ENCODE data around the gene FFAR3.

GRCh38 chr19:35381318-35381717, 23.1 kb downstream of the FFAR3 start:
- TF ChIP-seq TAF1 (IDR thresholded peaks at IDR 0.05; ENCODE audit: borderline replicate concordance, low read depth, low read length) (no peak), POLR2A (IDR thresholded peaks at IDR 0.05; ENCODE audit: low read depth, low read length) (no peak), POLR2AphosphoS5 (IDR thresholded peaks at IDR 0.05; ENCODE audit: low read depth, low read length) (no peak)

All from GM12892 (cell line).